Measurements from ENCODE around the gene GDPD4.

The GDPD4 gene

GRCh38 chr11:77197626-77198320, 103.7 kb downstream of the GDPD4 start:
- POLR2A ChIA-PET: no interaction called here
- CTCF ChIA-PET: interaction anchor here (1.0 to 4.5 kb wide), 6 partner anchors 10 to 351 kb away, joined by 3 to 35 read pairs (median 4); no protein-coding TSS in a partner anchor

DNA sequence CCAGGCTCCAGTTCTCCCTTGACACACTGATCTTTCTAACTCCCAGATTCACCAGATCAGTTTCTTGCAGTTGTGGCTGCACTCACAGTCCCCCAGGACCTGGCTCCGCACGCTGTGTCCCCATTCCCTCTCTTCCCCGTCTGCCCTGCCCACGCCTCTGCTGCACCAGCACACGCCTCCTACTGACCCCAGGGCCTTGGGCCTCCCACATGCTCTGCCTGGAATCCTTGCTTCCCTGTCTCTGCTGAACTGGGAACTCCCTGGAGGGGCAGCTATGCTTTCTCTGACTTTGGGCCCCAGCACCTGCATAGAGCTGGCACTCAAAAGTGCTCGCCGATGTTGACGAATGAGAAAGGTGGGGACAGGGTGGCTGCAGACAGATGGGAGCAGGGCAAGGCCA, 104.5 kb downstream of the GDPD4 start:
- CTCF ChIA-PET: interaction anchor here (1.0 to 4.5 kb wide), 4 partner anchors 9 to 422 kb away, joined by 3 to 35 read pairs (median 10); no protein-coding TSS in a partner anchor
- DNase-seq (ENCODE audit: extremely low spot score): no peak
- TF ChIP-seq, protein P1, sequence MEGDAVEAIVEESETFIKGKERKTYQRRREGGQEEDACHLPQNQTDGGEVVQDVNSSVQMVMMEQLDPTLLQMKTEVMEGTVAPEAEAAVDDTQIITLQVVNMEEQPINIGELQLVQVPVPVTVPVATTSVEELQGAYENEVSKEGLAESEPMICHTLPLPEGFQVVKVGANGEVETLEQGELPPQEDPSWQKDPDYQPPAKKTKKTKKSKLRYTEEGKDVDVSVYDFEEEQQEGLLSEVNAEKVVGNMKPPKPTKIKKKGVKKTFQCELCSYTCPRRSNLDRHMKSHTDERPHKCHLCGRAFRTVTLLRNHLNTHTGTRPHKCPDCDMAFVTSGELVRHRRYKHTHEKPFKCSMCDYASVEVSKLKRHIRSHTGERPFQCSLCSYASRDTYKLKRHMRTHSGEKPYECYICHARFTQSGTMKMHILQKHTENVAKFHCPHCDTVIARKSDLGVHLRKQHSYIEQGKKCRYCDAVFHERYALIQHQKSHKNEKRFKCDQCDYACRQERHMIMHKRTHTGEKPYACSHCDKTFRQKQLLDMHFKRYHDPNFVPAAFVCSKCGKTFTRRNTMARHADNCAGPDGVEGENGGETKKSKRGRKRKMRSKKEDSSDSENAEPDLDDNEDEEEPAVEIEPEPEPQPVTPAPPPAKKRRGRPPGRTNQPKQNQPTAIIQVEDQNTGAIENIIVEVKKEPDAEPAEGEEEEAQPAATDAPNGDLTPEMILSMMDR (IDR thresholded peaks at IDR 0.05; ENCODE audit: control extremely low read depth, extremely low read depth, low read depth, missing control alignments): no peak
- POLR2A ChIA-PET: no interaction called here

More at GRCh38 chr11:77197626-77198320, 103.7 kb downstream of the GDPD4 start:
- TF ChIP-seq, protein P1 (IDR thresholded peaks at IDR 0.05; ENCODE audit: control extremely low read depth, extremely low read depth, low read depth, missing control alignments): no peak
- DNase-seq (ENCODE audit: extremely low spot score): no peak

- DNase-seq (ENCODE audit: extremely low spot score): no peak
- TF ChIP-seq, protein P1 (IDR thresholded peaks at IDR 0.05; ENCODE audit: control extremely low read depth, extremely low read depth, low read depth, missing control alignments): no peak
- CTCF ChIA-PET: interaction anchor here (1.0 to 4.5 kb wide), 11 partner anchors 9 to 424 kb away, joined by 3 to 35 read pairs (median 4); no protein-coding TSS in a partner anchor
- POLR2A ChIA-PET: no interaction called here
Observed at GRCh38 chr11:77195071-77195755, 106.3 kb downstream of the GDPD4 start.

GRCh38 chr11:77193911-77194830, 107.3 kb downstream of the GDPD4 start:
- ChIA-PET POLR2A (no interaction called here), CTCF (interaction anchor here (0.9 to 4.5 kb wide), 5 partner anchors 8 to 354 kb away, joined by 3 to 35 read pairs (median 5); no protein-coding TSS in a partner anchor)
- no peak for DNase-seq (ENCODE audit: extremely low spot score)
- TF ChIP-seq, protein P1 (IDR thresholded peaks at IDR 0.05; ENCODE audit: control extremely low read depth, extremely low read depth, low read depth, missing control alignments): no peak

DNA sequence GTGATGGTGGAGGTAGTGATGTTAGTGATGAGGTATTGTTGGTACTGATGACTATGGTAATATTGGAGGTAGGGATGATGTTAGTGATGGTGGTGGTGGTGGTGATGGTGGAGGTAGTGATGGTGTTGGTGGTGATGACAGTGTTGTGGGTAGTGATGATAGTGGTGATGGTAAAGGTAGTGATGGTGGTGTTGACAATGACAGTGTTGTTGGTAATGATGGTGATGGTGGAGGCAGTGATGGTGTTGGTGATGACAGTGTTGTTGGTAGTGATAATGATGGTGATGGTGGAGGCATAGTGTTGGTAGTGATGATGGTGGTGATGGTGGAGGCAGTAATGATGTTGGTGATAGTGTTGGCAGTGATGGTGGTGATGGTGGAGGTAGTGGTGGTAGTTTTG, 108.3 kb downstream of the GDPD4 start:
- TF ChIP-seq, protein P1 (IDR thresholded peaks at IDR 0.05; ENCODE audit: control extremely low read depth, extremely low read depth, low read depth, missing control alignments): no peak
- ChIA-PET POLR2A (no interaction called here), CTCF (interaction anchor here (0.7 to 4.5 kb wide), 4 partner anchors 355 to 425 kb away, joined by 3 to 35 read pairs (median 4); no protein-coding TSS in a partner anchor)
- no peak for DNase-seq (ENCODE audit: extremely low spot score)

All from GM10248 (cell line).